GM18508 (cell line): ENCODE measurements around the gene HIGD2B.
"Not testable (repeated sequence)": the region's sequence is repeated elsewhere in the genome, so short reads cannot be mapped to it uniquely, and the experiment has no call there.

Source experiments
- ATAC-seq: cut with Tn5 transposase; IDR thresholded peaks from one replicate; pipeline ENCODE4 v1.9.1; 2021; ENCODE audit warnings: moderate number of reproducible peaks; ENCODE audit not compliant: insufficient read depth, unreplicated experiment

Gene HIGD2B, protein sequence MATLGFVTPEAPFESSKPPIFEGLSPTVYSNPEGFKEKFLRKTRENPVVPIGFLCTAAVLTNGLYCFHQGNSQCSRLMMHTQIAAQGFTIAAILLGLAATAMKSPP

DNA sequence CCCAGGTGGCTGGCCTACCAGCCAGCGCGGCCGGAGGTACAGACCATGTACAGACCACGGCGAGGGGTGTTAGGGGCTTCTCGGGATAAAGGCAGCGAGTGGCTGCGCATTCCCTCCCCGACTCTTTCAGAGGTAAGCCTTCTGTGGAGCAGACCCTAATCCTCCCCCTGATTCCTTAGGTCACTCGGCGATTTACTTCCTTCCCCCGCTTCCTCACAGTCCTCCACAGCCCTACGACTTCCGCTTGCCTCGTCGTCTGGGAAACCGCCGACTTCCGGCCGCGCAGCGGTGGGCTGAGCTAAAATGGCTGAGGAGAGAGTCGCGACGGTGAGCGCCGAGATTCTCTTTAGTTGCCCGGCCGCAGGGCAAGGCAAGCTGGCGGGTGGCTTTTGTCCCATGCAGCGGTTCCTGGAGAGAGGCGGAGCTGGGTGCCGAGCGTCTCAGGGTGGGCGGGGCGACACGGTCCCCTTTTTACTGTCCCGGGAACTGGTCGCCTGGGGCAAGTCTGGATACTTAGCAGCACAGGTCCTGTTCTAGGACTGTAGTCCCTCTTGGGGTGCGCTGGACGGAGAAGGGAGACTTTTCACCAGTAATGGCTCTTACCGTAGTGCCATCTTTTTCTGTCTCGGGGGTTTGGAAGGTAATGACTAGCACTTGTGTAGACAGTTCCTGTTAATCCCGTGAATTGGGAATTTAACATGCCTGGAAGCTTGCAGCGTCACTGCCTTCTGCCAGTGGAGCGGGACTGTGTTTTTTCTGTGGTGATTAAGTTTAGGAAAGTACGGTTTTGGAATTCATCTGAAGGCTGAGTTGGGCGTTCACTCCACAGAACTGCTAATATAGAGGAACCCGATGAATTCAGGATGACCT, at the start of gene HIGD2B, which contains the start of gene BBS4:
Gene HIGD2B (minus strand): TSS at position 258 of the 870 bp plus-strand sequence. CDS start 9,808 bp downstream, outside the sequence.
Gene BBS4 (plus strand): TSS at position 283 of the 870 bp plus-strand sequence. CDS start 21 bp downstream, at position 304.
- peak; percentile 73 for ATAC-seq

DNA sequence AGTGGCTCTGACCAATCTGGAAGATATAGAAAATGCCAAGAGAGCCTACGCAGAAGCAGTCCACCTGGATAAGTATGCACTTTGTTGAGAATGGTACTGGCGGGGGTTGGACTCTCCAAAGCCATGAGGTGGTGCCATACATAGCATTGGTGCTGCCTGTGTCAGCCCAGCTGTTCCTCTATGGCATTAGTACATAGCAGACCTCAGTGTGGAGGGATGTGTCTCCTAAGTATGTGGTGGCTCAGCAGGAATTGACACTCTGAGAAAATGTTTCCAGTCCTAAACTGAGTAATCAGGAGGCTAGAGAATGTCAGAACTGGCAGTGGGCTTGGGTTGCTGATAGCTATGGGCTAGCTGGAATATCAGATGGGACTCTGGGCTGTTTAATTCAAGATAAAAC, 49.1 kb upstream of the HIGD2B start:
- no peak for ATAC-seq

DNA sequence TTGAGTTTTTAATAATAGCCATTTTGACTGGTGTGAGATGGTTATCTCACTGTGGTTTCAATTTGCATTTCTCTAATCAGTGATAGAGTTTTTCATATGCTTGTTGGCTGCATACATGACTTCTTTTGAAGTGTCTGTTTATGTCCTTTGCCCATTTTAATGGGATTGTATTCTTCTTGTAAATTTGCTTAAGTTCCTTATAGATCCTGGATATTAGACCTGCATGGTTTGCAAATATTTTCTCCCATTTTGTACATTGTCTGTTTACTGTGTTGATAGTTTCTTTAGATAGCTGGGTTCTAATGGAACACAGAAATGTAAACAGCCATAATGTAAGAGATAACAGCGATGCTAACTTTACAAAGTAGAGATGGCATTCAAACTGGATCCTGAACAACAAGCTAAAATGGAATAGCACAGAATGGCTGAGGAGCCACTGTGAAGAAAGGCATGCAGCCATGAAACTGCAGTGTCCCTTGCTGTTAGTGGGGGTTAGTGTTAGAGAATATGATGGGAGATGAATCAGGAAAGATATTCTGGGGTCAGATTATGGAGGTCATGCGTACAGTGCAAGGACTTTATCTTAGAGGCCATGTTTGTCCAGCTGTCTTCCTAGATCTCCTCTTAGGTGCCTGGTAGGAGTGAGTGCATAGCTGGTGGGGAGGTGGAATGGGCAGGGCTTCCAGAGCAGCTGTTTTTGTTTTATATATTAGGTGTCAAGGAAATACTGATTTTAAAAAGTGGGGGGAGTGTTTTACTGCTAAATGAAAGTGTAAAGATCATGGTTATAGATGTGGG, 48.2 kb upstream of the HIGD2B start:
- ATAC-seq, result no peak

GRCh38 chr15:72732516-72732915, 46.5 kb upstream of the HIGD2B start:
- ATAC-seq, result no peak

GRCh38 chr15:72732086-72732485, 46.1 kb upstream of the HIGD2B start:
- no peak for ATAC-seq

DNA sequence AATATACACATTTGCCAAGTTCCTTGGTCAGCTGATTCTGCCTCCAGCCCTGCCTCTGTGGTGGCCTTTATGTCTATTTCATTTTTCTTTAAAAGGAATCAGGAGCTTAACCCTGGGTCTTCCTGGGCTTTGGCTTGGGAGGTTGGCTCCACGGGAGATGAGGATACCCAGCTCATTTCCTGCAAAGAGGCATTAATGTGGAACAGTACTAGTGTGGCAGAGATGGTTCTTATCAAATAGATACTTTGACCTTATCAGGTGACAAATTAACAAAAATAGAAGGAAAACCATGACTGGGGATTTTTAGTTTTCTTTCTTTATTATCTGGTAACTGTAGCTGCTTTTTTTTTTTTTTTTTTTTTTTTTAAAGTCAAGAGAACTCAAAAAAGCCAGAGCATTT, 42.8 kb upstream of the HIGD2B start:
- ATAC-seq, result no peak

GRCh38 chr15:72728249-72728648, 42.3 kb upstream of the HIGD2B start:
- not testable (repeated sequence) for ATAC-seq

GRCh38 chr15:72727154-72727553, 41.2 kb upstream of the HIGD2B start:
- no peak for ATAC-seq

GRCh38 chr15:72725851-72726250, 39.9 kb upstream of the HIGD2B start:
- ATAC-seq, result not testable (repeated sequence)

DNA sequence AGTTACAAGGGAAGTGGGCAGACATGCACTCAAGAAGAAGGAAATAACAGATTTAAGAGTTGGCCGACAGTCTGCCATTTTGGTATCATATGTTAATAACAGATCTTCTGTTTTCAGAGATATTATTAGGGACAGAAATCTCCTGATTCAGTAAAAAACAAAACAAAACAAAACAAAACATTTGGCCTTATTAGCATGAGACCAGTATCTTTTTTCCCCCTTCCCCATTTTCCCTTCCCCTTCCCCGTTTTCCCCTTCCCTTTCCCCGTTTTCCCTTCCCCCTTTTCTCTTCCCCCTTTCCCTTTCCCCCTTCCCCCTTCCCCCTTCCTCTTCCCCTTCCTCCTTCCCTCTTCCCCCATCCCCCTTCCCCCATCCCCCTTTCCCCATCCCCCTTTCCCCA, 39.5 kb upstream of the HIGD2B start:
- ATAC-seq, result no peak

- ATAC-seq, result no peak
Measured at GRCh38 chr15:72724028-72724427, 38.0 kb upstream of the HIGD2B start.

GRCh38 chr15:72722071-72722696, 36.2 kb upstream of the HIGD2B start:
- ATAC-seq, result no peak

- ATAC-seq, result not testable (repeated sequence)
Measured at GRCh38 chr15:72708551-72709303, 22.7 kb upstream of the HIGD2B start.

DNA sequence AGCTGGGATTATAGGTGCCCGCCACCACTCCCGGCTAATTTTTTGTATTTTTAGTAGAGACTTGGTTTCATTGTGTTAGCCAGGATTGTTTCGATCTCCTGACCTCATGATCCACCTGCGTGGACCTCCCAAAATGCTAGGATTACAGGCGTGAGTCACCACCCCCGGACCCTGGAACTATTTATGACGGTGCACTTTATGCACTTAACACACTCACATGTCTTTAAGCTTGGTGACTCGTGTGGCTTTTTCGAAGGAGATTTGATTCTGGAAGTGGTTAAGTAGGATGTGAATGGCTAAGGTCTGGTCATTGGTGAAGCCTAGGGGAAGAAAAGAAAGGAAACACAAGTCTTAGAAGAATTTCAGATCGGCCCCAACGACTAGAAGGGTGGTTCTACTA, 20.3 kb upstream of the HIGD2B start:
- no peak for ATAC-seq

- ATAC-seq, result no peak
Measured at GRCh38 chr15:72700076-72700475, 14.1 kb upstream of the HIGD2B start.

GRCh38 chr15:72698938-72699337, 13.0 kb upstream of the HIGD2B start:
- ATAC-seq, result no peak

GRCh38 chr15:72690938-72691337, 5.0 kb upstream of the HIGD2B start:
- ATAC-seq, result no peak

GRCh38 chr15:72688697-72689096, 2.7 kb upstream of the HIGD2B start:
- no peak for ATAC-seq

- ATAC-seq, result no peak
Measured at GRCh38 chr15:72685301-72685924, 569 bp downstream of the HIGD2B start.
